Activated CD4-positive, alpha-beta T cell treated with anti-CD3 and anti-CD28 coated beads, Interleukin-2, amount 50 U/mL, for 1 hour (primary cell): Measurements from ENCODE around the gene FAM236B.
"Not testable (repeated sequence)": the region's sequence is repeated elsewhere in the genome, so short reads cannot be mapped to it uniquely, and the experiment has no call there.

Experiments used
- DNase-seq: peaks from one replicate; pipeline ENCODE4 v3.0.0-alpha.2; 2020

The FAM236B gene

DNA sequence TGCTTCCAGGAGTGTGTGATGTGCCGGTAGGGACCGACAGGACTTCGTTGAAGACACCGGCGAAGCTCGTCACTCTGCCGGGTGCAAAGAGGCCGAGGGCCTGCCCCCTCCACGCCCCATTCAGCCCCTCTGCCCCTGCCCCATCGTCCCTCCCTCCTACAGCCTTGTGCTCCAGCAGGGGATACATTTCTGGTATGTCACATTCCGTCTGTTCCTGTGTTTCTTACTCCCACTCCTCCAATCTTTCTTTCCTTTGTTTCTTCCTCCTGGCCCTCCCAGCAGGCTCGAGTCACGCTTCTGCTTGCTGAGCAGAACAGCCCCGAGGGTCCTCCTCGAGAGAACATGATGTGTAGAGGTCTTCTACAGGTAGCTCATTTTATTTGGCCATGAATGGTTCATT lies at the start of gene FAM236B:
FAM236B (minus strand) TSS at position 101 of the 400 bp plus-strand sequence; CDS start at position 1, 100 bp downstream.
- not testable (repeated sequence) for DNase-seq

DNA sequence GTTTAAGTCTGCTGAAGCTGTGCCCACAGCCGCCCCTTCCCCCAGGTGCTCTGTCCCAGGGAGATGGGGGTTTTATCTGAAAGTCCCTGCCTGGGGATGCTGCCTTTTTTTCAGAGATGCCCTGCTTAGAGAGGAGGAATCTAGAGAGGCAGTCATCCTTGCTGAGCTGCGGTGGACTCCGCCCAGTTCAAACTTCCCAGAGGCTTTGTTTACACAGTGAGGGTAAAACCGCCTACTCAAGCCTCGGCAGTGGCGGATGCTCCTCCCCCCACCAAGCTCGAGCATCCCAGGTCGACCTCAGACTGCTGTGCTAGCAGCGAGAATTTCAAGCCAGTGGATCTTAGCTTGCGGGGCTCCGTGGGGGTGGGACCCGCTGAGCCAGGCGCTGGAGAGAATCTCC lies 48.2 kb upstream of the FAM236B start:
- not testable (repeated sequence) for DNase-seq

GRCh38 chrX:72808110-72808509 lies 25.6 kb upstream of the FAM236B start, which contains the start of gene FAM236D:
Gene FAM236D, minus strand, starts transcription at chrX:72808210. Its CDS starts 100 bp downstream, at chrX:72808110.
- DNase-seq, result not testable (repeated sequence)

DNA sequence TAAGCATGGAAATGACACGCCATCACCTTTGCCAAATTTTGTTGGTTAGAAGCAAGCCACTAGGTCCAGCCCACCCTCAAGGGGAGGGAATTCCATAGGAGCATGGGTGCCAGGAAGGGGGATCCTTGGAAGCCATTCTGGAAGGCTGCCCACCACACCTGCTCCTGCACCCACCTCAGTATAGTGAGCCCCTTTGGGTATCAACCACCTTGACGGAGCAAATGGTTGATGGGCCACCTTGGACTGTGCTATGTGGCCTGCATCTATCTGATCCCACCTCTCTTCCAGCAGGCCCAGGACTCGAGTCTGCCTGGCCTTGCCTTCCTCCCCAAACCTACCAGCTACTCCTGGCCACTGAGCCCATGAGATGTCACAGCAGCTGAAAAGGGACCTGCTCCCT lies 7.9 kb upstream of the FAM236B start:
- not testable (repeated sequence) for DNase-seq

GRCh38 chrX:72788142-72788541 lies 5.7 kb upstream of the FAM236B start:
- not testable (repeated sequence) for DNase-seq

DNA sequence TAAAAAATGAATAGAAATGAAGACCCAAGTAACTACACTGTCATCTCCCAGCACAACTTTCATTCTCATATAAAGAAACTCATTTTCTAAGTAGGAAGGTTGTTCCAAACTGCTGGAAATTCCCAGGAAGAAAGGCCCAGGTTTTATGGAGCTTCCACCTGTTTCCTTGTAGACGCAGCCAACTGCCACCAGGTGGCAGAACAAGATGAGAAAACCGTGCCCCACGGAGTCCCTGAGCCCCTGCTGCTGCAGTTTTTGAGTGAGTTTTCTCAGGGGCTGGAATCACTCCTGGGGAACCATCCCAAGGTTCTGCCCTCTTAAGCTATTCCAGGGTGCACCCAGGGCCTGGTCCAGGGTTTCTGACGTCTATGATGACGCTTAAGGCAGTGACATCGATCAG lies 1.5 kb upstream of the FAM236B start:
- not testable (repeated sequence) for DNase-seq

- DNase-seq, result not testable (repeated sequence)
These were observed 991 bp upstream of the FAM236B start for GRCh38 chrX:72783365-72783936.

GRCh38 chrX:72778146-72778545 lies 4.3 kb downstream of the FAM236B start:
- DNase-seq, result not testable (repeated sequence)

GRCh38 chrX:72777467-72777790 lies 5.0 kb downstream of the FAM236B start:
- DNase-seq, result not testable (repeated sequence)

- not testable (repeated sequence) for DNase-seq
These were observed 5.6 kb downstream of the FAM236B start, which contains the start of gene DMRTC1B for GRCh38 chrX:72776653-72777466. Gene DMRTC1B, plus strand, starts transcription at chrX:72776890. Its CDS starts 68,246 bp downstream, at chrX:72845136.

- not testable (repeated sequence) for DNase-seq
These were observed 22.0 kb downstream of the FAM236B start for GRCh38 chrX:72760454-72760853.

DNA sequence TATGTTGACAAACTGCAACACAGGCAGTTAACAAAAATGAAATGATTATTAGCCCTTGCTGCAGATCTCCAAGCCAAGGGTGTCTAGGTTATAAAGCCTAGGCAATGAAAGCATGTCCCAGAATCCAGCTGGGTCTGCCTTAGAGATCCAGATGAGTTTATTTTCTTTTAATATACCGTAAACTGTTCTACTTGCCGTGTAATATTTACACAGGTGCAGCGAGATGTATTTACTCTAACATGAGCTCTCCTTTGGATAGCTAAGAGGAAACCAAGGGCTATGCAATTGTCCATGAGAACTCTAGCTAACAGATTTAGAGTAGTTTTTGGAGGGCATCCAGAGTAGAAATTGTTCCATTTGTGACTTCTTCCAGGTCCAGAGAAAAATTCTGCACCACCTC lies 33.9 kb downstream of the FAM236B start:
- DNase-seq, result not testable (repeated sequence)

DNA sequence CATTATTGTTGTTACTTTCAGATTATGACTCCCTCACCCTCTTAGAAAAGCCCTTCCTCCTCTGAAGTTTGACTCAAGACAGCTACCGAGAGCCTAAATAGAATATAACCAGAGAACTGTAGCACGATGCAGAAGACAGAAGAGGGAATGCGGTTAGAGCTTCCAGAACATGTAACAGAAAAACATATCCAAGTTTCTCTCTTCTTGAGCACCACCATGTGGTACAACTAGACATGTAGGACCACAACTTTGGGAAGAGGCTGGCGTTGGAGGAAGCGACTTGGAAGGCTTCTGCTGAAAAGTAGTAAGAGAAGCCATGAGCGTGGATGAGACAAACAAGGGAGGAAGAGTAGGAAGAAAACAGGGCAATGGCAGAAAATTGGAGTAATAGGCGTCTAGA lies 36.9 kb downstream of the FAM236B start:
- DNase-seq, result not testable (repeated sequence)

DNA sequence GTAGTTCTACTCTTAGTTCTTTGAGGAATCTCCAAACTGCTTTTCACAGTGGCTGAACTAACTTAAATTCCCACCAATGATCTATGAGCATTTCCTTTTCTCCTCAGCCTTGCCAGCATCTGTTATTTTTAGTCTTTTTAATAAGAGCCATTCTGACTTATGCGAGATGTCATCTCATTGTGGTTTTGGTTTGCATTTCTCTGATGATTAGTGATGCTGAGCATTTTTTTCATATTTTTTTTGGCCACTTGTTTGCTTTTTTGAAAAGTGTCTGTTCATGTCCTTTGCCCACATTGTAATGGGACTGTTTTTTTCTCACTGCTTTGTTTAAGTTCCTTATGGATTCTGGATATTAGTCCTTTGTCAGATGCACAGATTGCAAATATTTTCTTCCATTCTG lies 46.9 kb downstream of the FAM236B start:
- DNase-seq, result no peak

GRCh38 chrX:72733636-72734035 lies 48.8 kb downstream of the FAM236B start:
- not testable (repeated sequence) for DNase-seq
